ENCODE data around the gene ARSI. TPM values are rescaled to one million over a fixed set of nuclear protein-coding genes. Genes with fewer than 3 reads are reported as not detected.

The ARSI gene
- total and polyA plus RNA-seq, 2 donors (not counting 3 experiments of a cell fraction or from before 2014, with no cell fraction given), result 0.17 to 0.20 TPM

DNA sequence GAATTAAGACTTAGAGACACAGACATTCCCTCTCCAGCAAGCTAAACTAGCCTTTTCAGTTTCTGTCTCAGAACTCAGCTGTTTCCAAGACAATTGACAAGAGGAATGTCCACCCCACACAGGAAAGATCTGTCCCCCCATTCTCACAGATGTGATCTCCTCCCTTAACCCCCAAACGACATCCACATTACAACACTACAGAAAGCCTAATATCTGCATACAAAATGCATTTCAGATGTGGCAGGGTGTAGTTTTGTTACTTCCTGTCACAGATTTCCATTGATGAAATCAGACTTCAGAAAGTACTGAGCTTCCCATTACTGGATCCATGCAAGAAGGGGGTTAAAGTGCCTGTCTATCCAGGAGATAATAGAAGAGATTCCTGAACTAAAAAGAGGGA is 2.9 kb upstream of the ARSI start:
- TF ChIP-seq GATA2 (IDR thresholded peaks at IDR 0.05; ENCODE audit: insufficient read depth, insufficient read length, low read depth, low read length), result no peak
- no peak for TF ChIP-seq MYC (IDR thresholded peaks at IDR 0.05; ENCODE audit: low read depth, low read length)
- TF ChIP-seq JUN (IDR thresholded peaks at IDR 0.05; ENCODE audit: borderline replicate concordance, insufficient read depth, insufficient read length, low read depth), result no peak
- TF ChIP-seq, protein P1, sequence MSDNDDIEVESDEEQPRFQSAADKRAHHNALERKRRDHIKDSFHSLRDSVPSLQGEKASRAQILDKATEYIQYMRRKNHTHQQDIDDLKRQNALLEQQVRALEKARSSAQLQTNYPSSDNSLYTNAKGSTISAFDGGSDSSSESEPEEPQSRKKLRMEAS (IDR thresholded peaks at IDR 0.05; ENCODE audit: insufficient read depth, insufficient read length), result no peak
- no peak for TF ChIP-seq POLR2A (IDR thresholded peaks at IDR 0.05; ENCODE audit: low read depth, low read length)
- no peak for TF ChIP-seq FOS (IDR thresholded peaks at IDR 0.05; ENCODE audit: borderline replicate concordance, insufficient read depth, low read length)
- TF ChIP-seq EZH2 (IDR thresholded peaks at IDR 0.05; ENCODE audit: borderline replicate concordance, low read depth, low read length, severe bottlenecking), result no peak
- TF ChIP-seq, protein P2, sequence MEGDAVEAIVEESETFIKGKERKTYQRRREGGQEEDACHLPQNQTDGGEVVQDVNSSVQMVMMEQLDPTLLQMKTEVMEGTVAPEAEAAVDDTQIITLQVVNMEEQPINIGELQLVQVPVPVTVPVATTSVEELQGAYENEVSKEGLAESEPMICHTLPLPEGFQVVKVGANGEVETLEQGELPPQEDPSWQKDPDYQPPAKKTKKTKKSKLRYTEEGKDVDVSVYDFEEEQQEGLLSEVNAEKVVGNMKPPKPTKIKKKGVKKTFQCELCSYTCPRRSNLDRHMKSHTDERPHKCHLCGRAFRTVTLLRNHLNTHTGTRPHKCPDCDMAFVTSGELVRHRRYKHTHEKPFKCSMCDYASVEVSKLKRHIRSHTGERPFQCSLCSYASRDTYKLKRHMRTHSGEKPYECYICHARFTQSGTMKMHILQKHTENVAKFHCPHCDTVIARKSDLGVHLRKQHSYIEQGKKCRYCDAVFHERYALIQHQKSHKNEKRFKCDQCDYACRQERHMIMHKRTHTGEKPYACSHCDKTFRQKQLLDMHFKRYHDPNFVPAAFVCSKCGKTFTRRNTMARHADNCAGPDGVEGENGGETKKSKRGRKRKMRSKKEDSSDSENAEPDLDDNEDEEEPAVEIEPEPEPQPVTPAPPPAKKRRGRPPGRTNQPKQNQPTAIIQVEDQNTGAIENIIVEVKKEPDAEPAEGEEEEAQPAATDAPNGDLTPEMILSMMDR (IDR thresholded peaks at IDR 0.05; ENCODE audit: extremely low read depth in 1 of 2, insufficient read depth in 1 of 2, low read depth in 1 of 2, low read length in 2 of 2), result no peak
- no peak for TF ChIP-seq POLR2AphosphoS5 (IDR thresholded peaks at IDR 0.05; ENCODE audit: insufficient read depth, low read depth, low read length)
- DNase-seq (ENCODE audit: low read depth, low spot score) (no peak), FAIRE-seq (no peak)
- H3K9ac ChIP-seq (replicated peaks; ENCODE audit: extremely low read depth, insufficient read depth, low read length), result no peak overlapping the region
- POLR2A ChIA-PET, result no interaction called here
- H3K27me3 ChIP-seq (ENCODE audit: control insufficient read depth in 2 of 2, insufficient read depth in 2 of 2, low read length in 2 of 2), result peaks cover 30 to 43% of the 10 kb centered on the region in 2 experiments
- no peaks in the 10 kb centered on the region for H3K4me1 ChIP-seq (ENCODE audit: control insufficient read depth, extremely low read depth, insufficient read depth, low read length)
- H4K20me1 ChIP-seq (replicated peaks; ENCODE audit: control insufficient read depth, extremely low read depth, insufficient read depth, low read length), result no peaks in the 10 kb centered on the region
- no peak overlapping the region for H2AFZ ChIP-seq (ENCODE audit: low read depth, low read length)
- intact Hi-C loops (cut with micrococcal nuclease), result no loop called here
- H3K4me3 ChIP-seq (replicated peaks in 1 of 3; ENCODE audit: insufficient read depth in 1 of 3, low read depth in 1 of 3, low read length in 3 of 3), result no peak overlapping the region
- BruUV-seq (replicated peaks), result no TSS peak
- H3K27ac ChIP-seq (ENCODE audit: insufficient read depth, low read depth, low read length), result no peak overlapping the region
- H3K36me3 ChIP-seq (ENCODE audit: control insufficient read depth in 2 of 2, extremely low read depth in 1 of 2, insufficient read depth in 2 of 2, low read length in 2 of 2), result no peaks in the 10 kb centered on the region
- CTCF ChIA-PET, result interaction anchor here (0.9 to 1.0 kb wide), 2 partner anchors 11 to 46 kb away, joined by 3 to 5 read pairs; no protein-coding TSS in a partner anchor
- dilution Hi-C loops (cut with MboI; ENCODE audit: extremely low pct_ligation_motif_present, low sequenced_read_pairs), result no loop called here
- no peaks in the 10 kb centered on the region for H3K79me2 ChIP-seq (ENCODE audit: control insufficient read depth, insufficient read depth, low read length)
- H3K9me3 ChIP-seq (replicated peaks; ENCODE audit: control insufficient read depth, insufficient read depth, low read length), result no peaks in the 10 kb centered on the region
- no peaks in the 10 kb centered on the region for H3K9me1 ChIP-seq (replicated peaks; ENCODE audit: control insufficient read depth, extremely low read depth, insufficient read depth, low read length)
- no peak overlapping the region for H3K4me2 ChIP-seq (ENCODE audit: insufficient read depth, low read length)

All from endothelial cell of umbilical vein (primary cell).